H1 (cell line): ENCODE results near the gene ENO3. TPM values are rescaled to one million over a fixed set of nuclear protein-coding genes. Genes with fewer than 3 reads are reported as not detected.

Experiments
- EZH2 ChIP-seq: fragments of 200-600 bp; sonication (generic); IDR thresholded peaks from 2 replicates; pipeline ENCODE4 v1.7.1; 2012; ENCODE audit warnings: low read depth, mild to moderate bottlenecking, moderate library complexity, low read length, inconsistent platforms; ENCODE audit not compliant: severe bottlenecking
- GTF2F1 ChIP-seq: IDR thresholded peaks from 2 replicates; pipeline ENCODE4 v1.6.1; 2012; ENCODE audit warnings: low read depth, low read length, improper control_type of control experiment, borderline replicate concordance
- POLR2AphosphoS5 ChIP-seq: IDR thresholded peaks from 2 replicates; pipeline ENCODE4 v1.6.1; 2011; ENCODE audit warnings: low read depth, low read length
- RNF2 ChIP-seq: fragments of 200-900, 300-1000 bp; sonication (generic); IDR thresholded peaks from 2 replicates; pipeline ENCODE4 v1.7.1; 2016; ENCODE audit warnings: borderline replicate concordance, low read depth, mild to moderate bottlenecking, antibody characterized with exemption, low read length; ENCODE audit not compliant: poor library complexity, severe bottlenecking; ENCODE audit errors: missing control alignments
- TEAD4 ChIP-seq: IDR thresholded peaks from 2 replicates; pipeline ENCODE4 v1.6.1; 2012; ENCODE audit warnings: low read depth, low read length, inconsistent platforms, mixed read lengths
- polyA plus RNA-seq, 7 experiments: library from polyadenylated mRNA; depleted of rRNA in 3 of 7; stranded (reverse) in 5 of 7; unstranded in 2 of 7; fragments of >200 nt in 5 of 7; fragments of 200-250 nt in 2 of 7; gene quantifications; 1 replicate in 5 of 7; 2 replicates in 1 of 7; 4 replicates in 1 of 7; pipeline versions ENCODE4 v1.2.1 to v1.2.3, GENCODE V29; 2011 to 2013; ENCODE audit warnings: missing spikeins in 2 of 7, mixed read lengths in 2 of 7
- total RNA-seq: library from RNA; stranded (reverse); fragmentation: NEBNext Ultra II Directional; extraction: Animal tissue kit (Norgen Biotek cat#: 25700); gene quantifications from 2 replicates; pipeline ENCODE4 v1.2.1, GENCODE V29; 2021

The ENO3 gene
- total and polyA plus RNA-seq, 2 of the 8 experiments (the other 6 are each of a cell fraction or from before 2014, with no cell fraction given): 25.0 to 25.7 TPM

GRCh38 chr17:4941319-4941610 lies 9.7 kb upstream of the ENO3 start (continued):
- TF ChIP-seq POLR2AphosphoS5 (no peak), RNF2 (no peak), GTF2F1 (no peak), TEAD4 (no peak), EZH2 (no peak)
- TF ChIP-seq, all 59 proteins: peak for 0
